Fibroblast of lung (primary cell): ENCODE results near the gene PDE4D. TPM values are rescaled to one million over a fixed set of nuclear protein-coding genes. Genes with fewer than 3 reads are reported as not detected.
A peak's percentile ranks its signal among the peaks of the same experiment; 100 is the strongest.

Source experiments
- DNase-seq, 2 donors: peaks; one replicate each; pipeline versions ENCODE4 v3.0.0 to v3.0.0-alpha.2; 2010; ENCODE audit warnings: low read depth in 2 of 2
- H2AFZ ChIP-seq: 2 replicates; pipeline ENCODE4 v1.5.1; 2012; ENCODE audit warnings: low read length, control low read depth, inconsistent platforms
- H3K27ac ChIP-seq: 2 replicates; pipeline ENCODE4 v1.5.1; 2011; ENCODE audit warnings: low read length, control low read depth; ENCODE audit not compliant: insufficient read depth
- H3K27me3 ChIP-seq: 2 replicates; pipeline ENCODE4 v1.5.1; 2011; ENCODE audit warnings: mild to moderate bottlenecking, low read length; ENCODE audit not compliant: control insufficient read depth, insufficient read depth
- H3K36me3 ChIP-seq: 2 replicates; pipeline ENCODE4 v1.5.1; 2011; ENCODE audit warnings: low read length; ENCODE audit not compliant: control insufficient read depth, insufficient read depth
- H3K4me1 ChIP-seq: 2 replicates; pipeline ENCODE4 v1.5.1; 2011; ENCODE audit warnings: low read length; ENCODE audit not compliant: control insufficient read depth, insufficient read depth; ENCODE audit errors: extremely low read depth
- H3K4me2 ChIP-seq: 2 replicates; pipeline ENCODE4 v1.5.1; 2011; ENCODE audit warnings: low read length, control low read depth; ENCODE audit not compliant: insufficient read depth; ENCODE audit errors: extremely low read depth
- H3K4me3 ChIP-seq, 4 experiments: fragments of 200-600 bp in 1 of 4; sonication (generic) in 1 of 4; replicated peaks in 1 of 4; 2 replicates each; pipeline ENCODE4 v1.5.1; 2011 to 2016; ENCODE audit warnings: low read length in 4 of 4, low read depth in 3 of 4, mild to moderate bottlenecking in 3 of 4, control low read depth in 2 of 4, inconsistent platforms in 1 of 4, mixed read lengths in 1 of 4; ENCODE audit not compliant: insufficient read depth in 1 of 4; ENCODE audit errors: control extremely low read depth in 1 of 4
- H3K79me2 ChIP-seq: 2 replicates; pipeline ENCODE4 v1.5.1; 2012; ENCODE audit warnings: mild to moderate bottlenecking, low read length, inconsistent platforms; ENCODE audit not compliant: control insufficient read depth, insufficient read depth
- H3K9ac ChIP-seq: 2 replicates; pipeline ENCODE4 v1.5.1; 2011; ENCODE audit warnings: mild to moderate bottlenecking, low read length, control low read depth; ENCODE audit not compliant: insufficient read depth
- H3K9me3 ChIP-seq: 2 replicates; pipeline ENCODE4 v1.5.1; 2012; ENCODE audit warnings: low read depth, low read length; ENCODE audit not compliant: control insufficient read depth, insufficient read depth
- H4K20me1 ChIP-seq: 2 replicates; pipeline ENCODE4 v1.5.1; 2011; ENCODE audit warnings: low read length; ENCODE audit not compliant: control insufficient read depth, insufficient read depth; ENCODE audit errors: extremely low read depth
- CTCF ChIP-seq, 2 donors: IDR thresholded peaks in 1 of 2; conservative IDR thresholded peaks in 1 of 2; 1 replicate in 1 of 2; 2 replicates in 1 of 2; pipeline ENCODE4 v1.5.1; 2011 to 2012; ENCODE audit warnings: low read length in 2 of 2, control low read depth in 1 of 2, inconsistent platforms in 1 of 2, low read depth in 1 of 2, mild to moderate bottlenecking in 1 of 2
- EZH2 ChIP-seq: IDR thresholded peaks from 2 replicates; pipeline ENCODE4 v1.5.1; 2012; ENCODE audit warnings: low read length, control low read depth, mild to moderate bottlenecking; ENCODE audit errors: missing control alignments
- polyA plus RNA-seq, 2 donors: library from polyadenylated mRNA; depleted of rRNA in 1 of 2; stranded (reverse) in 1 of 2; unstranded in 1 of 2; fragments of >200 nt; gene quantifications; 2 replicates each; pipeline ENCODE4 v1.2.1, GENCODE V29; 2011 to 2012; ENCODE audit warnings: missing spikeins in 1 of 2
- total RNA-seq: library from RNA; depleted of rRNA; stranded (reverse); fragments of >200 nt; gene quantifications from 2 replicates; pipeline ENCODE4 v1.2.1, GENCODE V29; 2014

Gene PDE4D
- total and polyA plus RNA-seq, 2 donors (not counting 1 experiment from before 2014, with no cell fraction given) = 2.1 to 8.3 TPM

GRCh38 chr5:59049095-59049494 is 844.4 kb downstream of the PDE4D start:
- no peaks in the 10 kb centered on the region for H4K20me1 ChIP-seq
- no peak overlapping the region for H3K27ac ChIP-seq
- no peaks in the 10 kb centered on the region for H3K9me3 ChIP-seq
- no peaks in the 10 kb centered on the region for H3K4me1 ChIP-seq
- H3K79me2 ChIP-seq = no peaks in the 10 kb centered on the region
- DNase-seq = no peak
- TF ChIP-seq CTCF (conservative IDR thresholded peaks at IDR 0.05 in 1 of 2, IDR thresholded peaks at IDR 0.05 in 1 of 2; ENCODE audit: low read depth in 1 of 2, low read length in 2 of 2) = no peak
- TF ChIP-seq EZH2 = no peak
- H3K27me3 ChIP-seq = no peaks in the 10 kb centered on the region
- no peaks in the 10 kb centered on the region for H3K36me3 ChIP-seq
- H3K9ac ChIP-seq = no peak overlapping the region
- H3K4me2 ChIP-seq = no peak overlapping the region
- no peak overlapping the region for H2AFZ ChIP-seq
- H3K4me3 ChIP-seq = no peak overlapping the region

- Histone ChIP-seq H3K4me2 (peak overlapping the region; percentile 32), H3K27ac (no peak overlapping the region), H3K36me3 (no peaks in the 10 kb centered on the region), H3K4me3 (no peak overlapping the region), H3K4me1 (no peaks in the 10 kb centered on the region), H4K20me1 (no peaks in the 10 kb centered on the region), H3K9ac (no peak overlapping the region), H3K79me2 (no peaks in the 10 kb centered on the region), H3K27me3 (no peaks in the 10 kb centered on the region), H2AFZ (no peak overlapping the region), H3K9me3 (no peaks in the 10 kb centered on the region)
- DNase-seq = peak; percentile 65 to 91
- TF ChIP-seq EZH2 = no peak
- TF ChIP-seq CTCF (conservative IDR thresholded peaks at IDR 0.05 in 1 of 2, IDR thresholded peaks at IDR 0.05 in 1 of 2; ENCODE audit: low read depth in 1 of 2, low read length in 2 of 2) = no peak
These were observed 851.1 kb downstream of the PDE4D start for GRCh38 chr5:59042201-59043055.

GRCh38 chr5:59041355-59041754 is 852.2 kb downstream of the PDE4D start:
- Histone ChIP-seq H3K9ac (no peak overlapping the region), H3K27me3 (no peaks in the 10 kb centered on the region), H3K4me1 (peaks cover 3% of the 10 kb centered on the region), H3K4me3 (no peak overlapping the region), H3K27ac (no peak overlapping the region), H3K4me2 (no peak overlapping the region), H4K20me1 (no peaks in the 10 kb centered on the region), H3K36me3 (no peaks in the 10 kb centered on the region), H3K79me2 (no peaks in the 10 kb centered on the region), H3K9me3 (no peaks in the 10 kb centered on the region), H2AFZ (no peak overlapping the region)
- DNase-seq = no peak
- TF ChIP-seq CTCF (conservative IDR thresholded peaks at IDR 0.05 in 1 of 2, IDR thresholded peaks at IDR 0.05 in 1 of 2; ENCODE audit: low read depth in 1 of 2, low read length in 2 of 2) = no peak
- TF ChIP-seq EZH2 = no peak
